GM18520 (cell line): ENCODE data around the gene CFAP161.

ENCODE experiments used
- ATAC-seq: cut with Tn5 transposase; IDR thresholded peaks from one replicate; pipeline ENCODE4 v1.9.1; 2021; ENCODE audit not compliant: unreplicated experiment

Gene CFAP161

DNA sequence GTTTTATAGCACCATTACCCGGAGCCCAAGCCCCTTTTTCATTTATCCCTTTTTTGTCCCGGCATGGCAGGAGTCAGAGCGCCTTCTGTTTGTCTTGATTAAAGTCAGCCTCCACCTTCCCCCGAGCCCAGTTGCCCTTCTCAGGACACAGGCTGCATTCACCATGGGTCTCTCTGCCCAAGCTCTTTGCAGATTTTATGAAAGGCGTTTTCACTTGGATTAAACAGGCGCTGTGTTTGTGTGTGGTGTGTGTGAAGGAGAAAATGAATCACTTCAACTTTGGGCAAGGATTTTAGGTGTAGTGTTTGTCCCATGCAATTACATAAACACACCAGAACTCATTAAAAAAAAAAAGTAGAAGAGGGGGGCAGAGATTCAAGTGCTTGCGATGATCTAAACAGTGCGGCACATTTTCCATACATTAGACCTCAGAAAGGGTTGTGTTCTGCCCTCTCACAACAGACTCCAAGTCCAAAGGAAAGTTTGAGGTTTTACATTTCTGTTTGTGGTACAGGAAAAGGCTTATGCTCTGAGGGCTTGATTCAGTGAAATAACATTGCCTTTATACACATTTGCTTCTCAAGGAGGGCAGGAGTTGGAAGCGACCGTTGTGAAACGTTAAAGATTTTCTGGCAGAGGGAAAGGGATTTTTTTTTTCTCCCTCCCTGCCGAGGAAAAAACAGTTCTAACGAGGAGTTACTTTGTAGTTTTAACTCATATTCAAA is 48.1 kb downstream of the CFAP161 start:
- no peak for ATAC-seq

DNA sequence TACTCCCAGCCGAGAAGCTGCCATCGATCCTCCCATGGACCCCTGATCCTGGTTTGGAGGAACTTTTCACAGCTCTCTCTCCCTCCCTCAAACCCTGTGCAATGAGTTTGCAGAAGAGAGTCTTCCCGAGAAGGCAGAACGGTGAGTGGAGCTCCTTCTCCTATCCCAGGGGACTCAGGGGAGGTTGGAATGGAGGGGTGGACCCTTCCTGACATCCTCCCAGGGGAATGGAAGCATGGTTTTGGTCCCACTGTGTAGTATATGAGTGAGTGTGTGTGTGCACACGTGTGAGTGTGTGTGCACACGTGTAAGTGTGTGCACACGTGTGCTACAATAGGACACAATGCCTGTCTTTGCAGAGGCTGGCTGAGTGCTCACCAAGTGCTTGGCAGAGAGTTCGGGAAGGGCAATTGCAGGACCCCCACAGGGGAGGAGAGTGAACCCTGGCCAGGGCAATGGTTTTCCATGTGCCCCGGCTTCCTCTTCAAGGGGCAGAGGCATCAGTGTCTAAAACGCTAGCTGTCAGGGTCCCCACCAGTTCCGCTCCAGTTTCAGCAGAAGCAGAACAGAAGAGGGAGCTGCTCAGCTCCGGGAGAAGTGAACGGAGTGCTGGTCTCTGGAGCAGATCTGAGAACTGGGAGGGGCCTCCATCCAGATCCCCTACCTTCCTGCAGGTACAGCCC is 48.8 kb downstream of the CFAP161 start:
- no peak for ATAC-seq

DNA sequence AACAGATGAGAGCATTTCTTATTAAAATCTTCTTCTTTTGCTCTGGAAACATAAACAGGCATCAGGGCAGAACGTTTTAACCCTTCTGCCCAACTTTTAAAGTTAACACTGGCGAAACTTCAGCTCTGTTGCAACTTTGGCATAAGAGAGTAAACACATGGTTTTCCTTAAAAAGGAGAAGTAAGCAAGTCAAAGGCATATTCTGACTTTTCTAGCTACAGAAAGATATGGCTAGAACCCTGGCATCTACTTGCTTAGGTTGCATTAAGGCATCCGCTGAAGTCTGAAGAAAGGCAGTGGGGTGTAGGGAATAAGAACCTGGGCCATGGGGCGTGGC is 49.3 kb downstream of the CFAP161 start:
- no peak for ATAC-seq

DNA sequence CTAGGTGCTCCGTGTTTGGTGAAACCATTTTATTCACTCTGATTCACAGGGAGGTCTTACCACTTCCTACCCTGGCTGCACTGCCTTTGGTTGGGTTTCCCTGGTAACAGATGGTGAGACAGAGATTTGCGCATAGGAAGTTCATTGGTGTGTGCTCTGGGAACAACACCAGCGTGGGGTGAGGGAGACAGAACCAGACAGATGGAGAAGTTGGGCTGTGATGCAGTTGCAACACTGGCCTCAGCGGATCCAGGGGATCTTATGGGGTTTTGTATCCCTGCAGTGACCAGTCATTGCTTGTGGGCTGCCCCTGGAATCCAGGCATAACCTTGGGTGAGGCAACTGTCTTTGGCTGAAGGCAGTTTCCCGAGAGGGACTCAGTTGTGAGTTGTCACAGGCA is 50.1 kb downstream of the CFAP161 start:
- no peak for ATAC-seq

DNA sequence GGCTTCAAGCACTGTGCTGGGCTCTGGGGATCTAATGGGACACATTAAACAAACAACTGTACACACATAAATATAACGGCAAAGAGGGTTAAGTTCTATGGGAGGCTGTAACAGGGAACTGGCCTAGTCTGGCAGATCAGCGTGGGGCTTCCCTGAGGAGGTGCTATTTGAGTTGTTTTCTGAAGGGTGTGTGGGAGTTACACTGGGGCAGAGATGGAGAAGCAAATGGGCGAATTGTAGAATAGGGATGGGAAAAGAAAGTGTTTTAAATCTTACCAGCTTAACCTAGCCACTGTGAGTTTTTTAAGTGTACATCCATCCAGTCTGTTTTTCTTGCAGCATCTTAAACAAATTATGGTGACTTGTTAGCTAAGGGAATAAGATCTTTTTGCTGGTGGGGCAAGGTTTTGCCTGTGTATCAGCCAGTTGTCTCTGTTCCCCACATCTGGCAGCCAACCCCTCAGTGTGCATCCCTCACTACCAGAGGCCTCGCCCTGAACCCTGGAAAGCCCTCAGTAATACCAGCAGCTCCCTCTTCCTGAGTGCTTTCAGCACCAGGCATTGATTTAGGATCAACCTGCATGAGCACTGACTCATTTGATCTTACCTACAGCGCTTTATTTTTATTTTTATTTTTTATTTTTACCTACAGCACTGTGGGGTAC is 51.7 kb downstream of the CFAP161 start:
- no peak for ATAC-seq

DNA sequence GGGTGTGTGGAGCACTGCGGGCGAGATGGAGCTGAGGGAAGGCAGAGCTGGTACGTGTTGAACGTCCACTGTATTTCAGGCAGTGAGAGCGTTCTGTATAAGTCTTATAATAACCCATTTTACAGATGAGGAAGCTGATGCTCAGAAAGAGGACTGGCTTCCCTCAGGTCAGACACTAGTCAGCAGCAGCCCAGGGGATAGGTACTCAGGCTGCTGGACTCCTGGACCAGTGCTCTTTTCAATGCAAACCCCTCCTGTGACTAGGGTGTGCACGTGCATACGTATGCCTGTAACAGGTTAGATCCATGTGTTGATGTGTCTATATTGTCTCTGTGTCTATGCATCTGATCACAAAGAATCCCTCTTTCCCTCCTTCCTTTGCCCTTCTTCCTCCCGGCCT is 54.3 kb downstream of the CFAP161 start:
- ATAC-seq = no peak

DNA sequence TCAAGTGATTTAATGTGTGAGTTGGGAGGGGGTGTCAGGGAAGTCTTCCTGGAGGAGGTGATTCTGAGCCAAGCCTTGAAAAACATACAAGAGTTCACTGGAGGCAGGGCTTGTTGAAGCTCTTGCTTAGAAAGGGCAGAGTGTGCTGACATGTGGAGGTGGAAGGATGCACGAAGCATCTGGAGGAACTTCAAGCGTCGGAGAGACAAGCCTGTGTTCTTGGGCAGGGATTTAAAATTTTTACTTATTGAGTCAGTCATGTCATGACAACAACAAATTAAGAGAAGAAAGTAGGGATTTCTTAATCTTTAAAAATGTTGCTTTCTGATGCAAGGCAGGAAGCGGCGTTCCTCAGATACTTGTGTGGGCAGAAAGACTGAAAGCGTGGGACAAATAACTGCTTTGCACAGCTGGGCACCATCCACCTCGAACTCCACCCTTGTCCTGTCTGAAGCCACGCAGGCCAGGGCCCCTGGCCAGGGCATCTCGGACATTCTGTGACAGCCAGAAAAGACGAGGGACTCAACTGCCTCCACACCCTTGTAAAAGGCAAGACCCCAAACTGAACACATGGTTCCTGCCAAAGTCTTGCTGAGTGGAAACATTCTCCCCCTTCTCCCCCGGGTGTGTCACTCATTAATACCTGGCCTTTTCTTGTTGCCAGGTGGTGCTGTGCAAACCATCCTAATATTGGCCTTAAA is 55.7 kb downstream of the CFAP161 start:
- no peak for ATAC-seq

DNA sequence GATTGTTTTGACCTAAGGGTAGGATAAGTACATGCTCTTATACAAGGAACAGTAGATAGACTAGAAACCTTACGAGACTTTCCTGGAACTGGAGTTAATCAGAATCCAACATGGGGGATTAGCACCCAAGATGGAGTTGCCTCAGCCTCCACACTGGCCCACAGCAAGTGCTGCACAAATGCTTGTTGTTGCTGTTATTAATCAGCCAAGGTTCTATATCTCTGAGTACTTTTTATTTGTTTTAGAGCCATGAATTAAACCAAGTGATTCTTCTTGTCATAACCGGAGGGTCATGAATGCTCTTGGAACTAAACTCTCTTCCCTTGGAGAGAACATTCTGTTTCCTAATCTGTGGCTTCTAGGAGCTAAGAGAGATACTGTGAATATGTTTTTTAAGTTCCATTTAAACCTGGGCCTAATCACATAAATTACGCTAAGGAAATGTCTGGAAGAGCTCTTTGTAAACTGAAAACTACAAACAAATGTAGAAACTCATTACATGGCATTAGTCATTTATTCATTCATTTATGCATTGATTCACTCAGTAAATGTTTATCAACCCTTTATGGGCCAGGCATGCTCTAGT is 56.9 kb downstream of the CFAP161 start:
- no peak for ATAC-seq

DNA sequence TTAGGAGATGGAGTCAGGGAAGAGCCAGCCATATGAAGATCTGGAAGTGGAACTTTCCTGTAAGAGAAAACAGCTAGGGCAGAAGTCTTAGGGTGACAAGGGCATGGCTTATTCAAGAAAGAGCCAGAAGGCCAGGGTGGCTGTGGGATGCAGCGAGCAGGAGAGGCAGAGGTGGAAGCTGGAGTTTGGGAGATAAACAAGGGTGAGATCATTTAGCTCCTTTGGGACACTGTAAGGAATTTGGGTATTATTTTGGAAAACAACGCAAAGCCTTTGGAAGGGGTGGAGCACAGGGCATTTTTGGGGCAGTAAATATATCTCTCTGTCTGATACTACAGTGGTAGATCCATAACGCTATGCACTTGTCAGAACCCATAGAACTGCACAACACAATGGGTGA is 57.6 kb downstream of the CFAP161 start:
- ATAC-seq = no peak

DNA sequence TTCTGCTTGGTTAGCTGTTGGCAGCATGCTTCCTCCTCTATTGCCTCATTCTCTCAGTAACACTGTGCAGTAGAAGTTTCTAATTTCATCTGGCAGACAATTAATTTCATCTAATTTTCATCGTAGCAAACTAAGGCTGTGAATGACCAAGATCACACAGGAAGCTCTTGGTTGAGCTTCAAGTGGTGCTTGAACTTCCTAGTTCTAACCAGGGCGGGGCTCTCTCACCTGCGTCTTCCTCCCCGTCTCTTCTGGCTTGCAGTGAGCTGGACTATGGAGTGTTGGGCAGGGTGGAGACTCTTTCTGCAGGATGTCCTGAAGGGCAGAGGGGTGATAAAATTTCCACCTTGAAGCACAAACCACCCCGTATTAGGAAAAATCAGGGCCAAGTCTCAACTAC is 60.7 kb downstream of the CFAP161 start:
- ATAC-seq = no peak

DNA sequence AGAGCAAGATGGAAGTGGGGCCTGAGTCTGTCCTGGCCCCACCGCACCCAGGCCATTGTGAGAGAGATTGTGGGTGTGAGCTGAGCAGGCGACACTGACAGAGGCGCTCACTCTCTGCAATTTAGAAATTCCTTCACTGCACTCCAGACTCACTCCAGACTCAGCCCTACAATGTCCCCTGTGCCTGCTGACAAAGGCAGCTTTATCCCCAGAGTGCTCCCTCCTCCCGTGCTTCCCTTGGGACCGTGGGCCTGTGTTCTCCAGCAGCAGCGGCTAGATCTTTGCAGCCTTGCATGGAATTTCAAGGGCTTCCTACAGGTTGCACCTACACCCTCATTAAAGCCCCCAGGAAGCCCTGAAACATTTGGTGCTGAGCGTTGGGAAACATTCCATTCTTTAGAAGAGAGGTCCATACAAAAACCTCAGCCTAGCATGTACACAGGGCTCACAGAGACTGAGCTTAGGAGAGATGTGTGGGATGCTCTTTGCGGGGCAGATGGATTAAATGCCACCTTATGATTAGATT is 61.3 kb downstream of the CFAP161 start:
- no peak for ATAC-seq

DNA sequence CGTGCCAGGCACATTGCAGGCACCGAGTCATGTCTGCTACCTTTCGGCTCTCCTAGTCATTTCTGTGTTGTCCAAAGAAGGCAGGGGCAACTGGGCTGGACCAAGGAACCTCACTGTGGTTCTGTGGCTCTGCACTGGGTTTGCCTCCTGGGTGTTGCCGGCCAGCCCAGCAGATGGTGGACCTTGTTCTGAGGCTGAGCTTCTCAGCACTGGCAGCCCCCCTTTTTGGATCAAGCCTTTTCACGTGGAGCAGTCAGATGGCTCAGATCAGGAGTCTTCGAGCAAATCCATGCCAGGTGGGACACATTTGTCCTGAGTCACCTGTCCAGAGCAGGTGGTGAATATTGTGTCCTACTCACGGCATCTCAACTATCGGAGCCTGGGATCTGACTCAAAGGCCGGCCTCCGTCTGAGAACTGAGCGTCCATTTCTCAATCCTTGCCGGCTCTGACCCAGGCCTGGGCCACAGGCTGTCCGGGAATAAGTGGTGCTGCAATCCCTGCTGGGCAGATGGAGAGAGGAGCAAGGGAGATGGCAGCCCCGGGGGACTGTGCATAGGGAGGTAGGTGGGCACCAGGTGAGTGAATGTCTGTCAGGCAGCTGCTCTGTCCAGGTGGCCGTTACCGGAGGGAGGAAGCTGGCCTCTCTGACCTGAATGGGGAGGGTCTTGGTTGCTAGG is 62.6 kb downstream of the CFAP161 start, which contains the start of gene IL16:
IL16 (plus strand) TSS at position 304 of the 679 bp plus-strand sequence. CDS start 28,521 bp downstream, outside the sequence.
- ATAC-seq = no peak

DNA sequence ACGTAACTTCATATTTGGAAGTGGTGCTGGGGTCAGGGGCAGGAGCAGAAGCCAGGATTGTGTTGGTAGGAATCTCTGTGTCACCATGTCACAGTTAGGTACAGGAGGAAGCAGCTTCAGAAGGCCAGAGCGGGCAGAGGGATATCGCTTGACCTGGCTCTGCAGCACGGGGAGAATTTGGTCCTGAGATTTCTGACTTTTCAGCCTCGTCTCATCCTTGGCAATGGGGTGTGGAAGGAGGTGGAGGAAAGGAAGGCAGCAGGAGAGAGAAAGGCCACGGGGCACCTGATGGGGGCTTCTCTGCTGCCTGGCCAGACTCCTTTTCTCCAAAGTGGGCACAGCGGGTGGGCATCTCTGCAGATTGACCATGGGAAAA is 63.2 kb downstream of the CFAP161 start:
- ATAC-seq = no peak

DNA sequence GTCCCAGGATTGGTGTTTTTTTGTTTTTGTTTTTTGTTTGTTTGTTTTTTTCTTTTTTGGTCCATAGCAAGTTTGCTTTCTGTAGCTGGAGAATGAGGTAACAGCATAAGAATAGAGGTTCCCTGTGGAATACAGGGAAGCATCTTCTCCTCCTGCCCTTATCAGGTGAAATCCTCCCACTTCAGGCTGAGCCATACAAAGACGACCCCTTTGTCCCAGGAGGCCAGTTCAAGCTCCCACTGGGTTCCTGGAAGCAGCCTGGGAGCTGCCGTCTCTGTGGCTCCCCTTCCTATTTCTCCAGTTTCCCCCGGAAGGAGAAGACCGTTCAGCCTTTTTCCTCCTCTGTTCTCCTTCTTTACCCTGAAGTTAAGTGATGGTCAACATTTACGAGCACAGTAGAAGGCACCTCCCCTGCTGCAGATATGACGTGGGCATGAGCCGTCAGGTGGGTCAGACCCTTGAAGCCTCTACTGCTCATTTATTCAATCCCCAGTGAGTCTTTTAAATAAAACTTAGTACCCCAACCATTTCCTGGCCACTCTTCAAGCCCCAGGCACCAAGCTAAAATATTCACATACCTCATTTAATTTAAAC is 63.7 kb downstream of the CFAP161 start:
- no peak for ATAC-seq
